ENCODE measurements around the gene TRH.

TRH gene

GRCh38 chr3:129971351-129972052 lies 3.0 kb upstream of the TRH start:
- no peak overlapping the region for H3K27ac ChIP-seq
- no peak for TF ChIP-seq CTCF (conservative IDR thresholded peaks at IDR 0.05; ENCODE audit: low read depth)
- CTCF ChIA-PET, result no interaction called here
- no peak for DNase-seq (ENCODE audit: low spot score)
- POLR2A ChIA-PET (ENCODE audit: low non-redundant PET), result no interaction called here

- TF ChIP-seq CTCF (conservative IDR thresholded peaks at IDR 0.05; ENCODE audit: low read depth), result no peak
- no peak overlapping the region for H3K27ac ChIP-seq
- POLR2A ChIA-PET (ENCODE audit: low non-redundant PET), result no interaction called here
- no peak for DNase-seq (ENCODE audit: low spot score)
- CTCF ChIA-PET, result no interaction called here
Measured at GRCh38 chr3:129972301-129972700, 2.2 kb upstream of the TRH start.

- no peak for TF ChIP-seq CTCF (conservative IDR thresholded peaks at IDR 0.05; ENCODE audit: low read depth)
- DNase-seq (ENCODE audit: low spot score), result no peak
- ChIA-PET POLR2A (ENCODE audit: low non-redundant PET) (interaction anchor here (0.6 kb wide), 1 partner anchor 789 kb away, joined by 3 read pairs; no protein-coding TSS in a partner anchor), CTCF (interaction anchor here (0.6 kb wide), 1 partner anchor 143 kb away, joined by 3 read pairs; no protein-coding TSS in a partner anchor)
- no peak overlapping the region for H3K27ac ChIP-seq
Measured at GRCh38 chr3:129973853-129974563, 512 bp upstream of the TRH start.

- CTCF ChIA-PET, result interaction anchor here (0.6 kb wide), 1 partner anchor 94 kb away, joined by 3 read pairs; no protein-coding TSS in a partner anchor
- H3K27ac ChIP-seq, result no peak overlapping the region
- POLR2A ChIA-PET (ENCODE audit: low non-redundant PET), result no interaction called here
- DNase-seq (ENCODE audit: low spot score), result no peak
- no peak for TF ChIP-seq CTCF (conservative IDR thresholded peaks at IDR 0.05; ENCODE audit: low read depth)
Measured at GRCh38 chr3:129974833-129975704, 549 bp downstream of the TRH start.

- POLR2A ChIA-PET (ENCODE audit: low non-redundant PET), result no interaction called here
- no peak for DNase-seq (ENCODE audit: low spot score)
- H3K27ac ChIP-seq, result no peak overlapping the region
- CTCF ChIA-PET, result no interaction called here
- no peak for TF ChIP-seq CTCF (conservative IDR thresholded peaks at IDR 0.05; ENCODE audit: low read depth)
Measured at GRCh38 chr3:129975705-129976048, 1.2 kb downstream of the TRH start.

- no peak for DNase-seq (ENCODE audit: low spot score)
- CTCF ChIA-PET, result no interaction called here
- POLR2A ChIA-PET (ENCODE audit: low non-redundant PET), result no interaction called here
- H3K27ac ChIP-seq, result no peak overlapping the region
- no peak for TF ChIP-seq CTCF (conservative IDR thresholded peaks at IDR 0.05; ENCODE audit: low read depth)
Measured at GRCh38 chr3:129976286-129976685, 1.8 kb downstream of the TRH start.

Measured in RWPE1 (cell line).